Stomach (tissue), 9 donors: Measurements from ENCODE around the gene PPP4R2. TPM values are rescaled to one million over a fixed set of nuclear protein-coding genes. Genes with fewer than 3 reads are reported as not detected.

ENCODE experiments used
- DNase-seq, 2 donors: peaks; one replicate each; pipeline versions ENCODE4 v3.0.0 to v3.0.0-alpha.2; 2013 to 2019
- H3K27ac ChIP-seq, 5 donors: fragments of 200-600 bp in 4 of 5; sonication (generic) in 4 of 5; one replicate each; pipeline ENCODE4 v1.5.1; 2013 to 2019; ENCODE audit warnings: mild to moderate bottlenecking in 1 of 5, moderate library complexity in 1 of 5
- H3K27me3 ChIP-seq, 3 donors: fragments of 200-600 bp; sonication (generic); one replicate each; pipeline ENCODE4 v1.5.1; 2017 to 2019; ENCODE audit warnings: mixed run types in 1 of 3
- H3K36me3 ChIP-seq, 4 donors: fragments of 200-600 bp; sonication (generic); 1 replicate in 3 of 4; 2 replicates in 1 of 4; pipeline ENCODE4 v1.5.1; 2016 to 2019
- H3K4me1 ChIP-seq, 4 donors: fragments of 200-600 bp; sonication (generic); one replicate each; pipeline ENCODE4 v1.5.1; 2016 to 2019
- H3K4me3 ChIP-seq, 4 donors: fragments of 200-600 bp; sonication (generic) in 3 of 4; one replicate each; pipeline ENCODE4 v1.5.1; 2016 to 2019; ENCODE audit warnings: mild to moderate bottlenecking in 1 of 4
- H3K9me3 ChIP-seq, 4 donors: fragments of 200-600 bp; sonication (generic); one replicate each; pipeline ENCODE4 v1.5.1; 2016 to 2019
- EP300 ChIP-seq: sonication (generic); formaldehyde crosslinking; IDR thresholded peaks from one replicate; pipeline ENCODE4 v1.6.1; 2017; ENCODE audit warnings: antibody characterized with exemption
- POLR2A ChIP-seq, 4 donors: fragments of 450-650 bp; IDR thresholded peaks; one replicate each; pipeline ENCODE4 v1.6.1; 2016; ENCODE audit warnings: antibody characterized with exemption in 4 of 4, control low read depth in 2 of 4, mild to moderate bottlenecking in 1 of 4, moderate library complexity in 1 of 4
- POLR2AphosphoS5 ChIP-seq, 3 donors: sonication (generic); formaldehyde crosslinking; IDR thresholded peaks; one replicate each; pipeline ENCODE4 v1.6.1; 2016; ENCODE audit warnings: antibody characterized with exemption in 3 of 3
- WGBS, 5 donors: extraction: QIAGEN DNeasy Blood & Tissue Kit in 3 of 5; methylation state at CpG; one replicate each; pipeline versions ENCODE4 v1.1.5 to v1.1.7; 2013 to 2018; 5-methylcytosine and 5-hydroxymethylcytosine counted together
- intact Hi-C: fragments of 100-400 bp; cut with DNase I; formaldehyde crosslinking; loops from one replicate; pipeline ENCODE4 v1.15.1; 2023; ENCODE audit warnings: low total_unique reads
- polyA plus RNA-seq, 3 donors: library from polyadenylated mRNA; stranded (reverse); fragments of 200-250 nt; gene quantifications; one replicate each; pipeline ENCODE4 v1.2.3, GENCODE V29; 2013
- total RNA-seq, 5 donors: library from RNA; depleted of rRNA; stranded (reverse); fragments of >200 nt; gene quantifications; one replicate each; pipeline versions ENCODE4 v1.1.0 to v1.2.3, GENCODE V29; 2014 to 2016
- TF ChIP-seq, protein P1 (sequence below), 7 experiments: fragments of 450-650 bp in 4 of 7; fragments of 200-600 bp in 3 of 7; sonication (generic) in 3 of 7; IDR thresholded peaks; one replicate each; pipeline ENCODE4 v1.5.1; 2016 to 2019; ENCODE audit warnings: antibody characterized with exemption in 7 of 7, control low read depth in 2 of 7, mild to moderate bottlenecking in 1 of 7
- donor health status: healthy with polysubstance abuse.
- donor health status: Bipolar disorder and iron deficiency.
- donor health status: healthy.

Gene PPP4R2
- total and polyA plus RNA-seq, 8 donors = 10.7 to 100 (median 21.8) TPM

DNA sequence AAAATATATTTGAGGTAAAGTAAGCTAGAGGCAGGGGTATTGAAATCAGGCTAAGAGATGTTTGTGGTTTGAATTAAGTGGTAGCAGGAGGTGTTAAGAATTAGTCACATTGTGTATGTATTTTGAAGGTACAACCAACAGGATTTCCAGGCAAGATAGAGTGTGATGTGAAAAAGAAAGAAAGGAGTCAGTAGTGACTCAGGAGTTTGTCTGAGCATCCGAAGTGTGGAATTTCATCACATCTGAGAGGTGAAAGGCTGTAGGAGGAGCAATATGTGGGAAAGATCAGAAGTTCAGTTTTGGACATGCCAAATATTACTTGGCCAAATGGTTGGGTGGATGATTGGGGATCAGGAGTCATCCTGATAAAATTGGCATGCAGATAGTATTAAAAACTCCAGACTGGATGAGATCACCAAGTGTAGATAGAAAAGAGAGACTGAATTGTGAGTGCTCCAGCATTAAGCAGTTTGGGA, 32.7 kb downstream of the PPP4R2 start:
- intact Hi-C loops = no loop called here
- WGBS, 5 donors = 22 to 57% (median 52%) methylated on average over 1 of the region's 1 CpG
- H3K4me3 ChIP-seq = no peak overlapping the region
- H3K36me3 ChIP-seq = peaks cover 0 to 7% (median 0%) of the 10 kb centered on the region in 4 donors
- no peaks in the 10 kb centered on the region for H3K9me3 ChIP-seq
- H3K4me1 ChIP-seq = peaks cover 29 to 84% (median 50%) of the 10 kb centered on the region in 4 donors
- peak in 1 of 3 donors; percentile 26 for TF ChIP-seq POLR2AphosphoS5 (IDR thresholded peaks at IDR 0.05)
- TF ChIP-seq, protein P1, sequence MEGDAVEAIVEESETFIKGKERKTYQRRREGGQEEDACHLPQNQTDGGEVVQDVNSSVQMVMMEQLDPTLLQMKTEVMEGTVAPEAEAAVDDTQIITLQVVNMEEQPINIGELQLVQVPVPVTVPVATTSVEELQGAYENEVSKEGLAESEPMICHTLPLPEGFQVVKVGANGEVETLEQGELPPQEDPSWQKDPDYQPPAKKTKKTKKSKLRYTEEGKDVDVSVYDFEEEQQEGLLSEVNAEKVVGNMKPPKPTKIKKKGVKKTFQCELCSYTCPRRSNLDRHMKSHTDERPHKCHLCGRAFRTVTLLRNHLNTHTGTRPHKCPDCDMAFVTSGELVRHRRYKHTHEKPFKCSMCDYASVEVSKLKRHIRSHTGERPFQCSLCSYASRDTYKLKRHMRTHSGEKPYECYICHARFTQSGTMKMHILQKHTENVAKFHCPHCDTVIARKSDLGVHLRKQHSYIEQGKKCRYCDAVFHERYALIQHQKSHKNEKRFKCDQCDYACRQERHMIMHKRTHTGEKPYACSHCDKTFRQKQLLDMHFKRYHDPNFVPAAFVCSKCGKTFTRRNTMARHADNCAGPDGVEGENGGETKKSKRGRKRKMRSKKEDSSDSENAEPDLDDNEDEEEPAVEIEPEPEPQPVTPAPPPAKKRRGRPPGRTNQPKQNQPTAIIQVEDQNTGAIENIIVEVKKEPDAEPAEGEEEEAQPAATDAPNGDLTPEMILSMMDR (IDR thresholded peaks at IDR 0.05) = no peak
- no peak for TF ChIP-seq EP300
- no peak for TF ChIP-seq POLR2A (IDR thresholded peaks at IDR 0.05)
- no peak for DNase-seq
- peak overlapping the region in 1 of 5 donors; percentile 14 for H3K27ac ChIP-seq
- H3K27me3 ChIP-seq = no peaks in the 10 kb centered on the region

DNA sequence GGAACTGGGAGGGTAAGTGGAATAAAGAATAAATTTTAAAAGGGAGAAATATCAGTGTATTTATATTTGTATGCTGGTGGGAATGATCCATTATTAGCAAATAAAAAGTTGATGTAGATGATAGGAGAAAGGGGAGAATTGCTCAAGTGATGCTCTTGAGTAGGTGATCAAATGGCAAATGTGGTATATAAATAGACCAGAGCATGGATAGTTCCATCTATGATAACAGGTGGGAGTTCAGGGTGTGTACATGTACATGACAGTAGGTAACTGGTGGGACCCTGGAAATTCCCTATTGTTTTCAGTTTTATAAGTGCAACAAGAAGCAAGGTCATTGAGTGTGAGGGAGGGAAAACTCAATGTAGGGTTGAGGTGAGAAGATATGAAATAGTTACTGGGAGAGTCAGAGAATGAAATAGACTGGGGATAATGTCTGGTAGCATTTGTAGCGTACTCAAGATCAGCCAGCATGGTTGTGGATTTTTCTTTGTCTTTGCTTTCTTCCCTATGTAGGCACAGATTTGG, 33.5 kb downstream of the PPP4R2 start:
- Histone ChIP-seq H3K9me3 (no peaks in the 10 kb centered on the region), H3K27me3 (no peaks in the 10 kb centered on the region), H3K4me3 (no peak overlapping the region), H3K4me1 (peaks cover 21 to 77% (median 42%) of the 10 kb centered on the region in 4 donors), H3K36me3 (peaks cover 0 to 7% (median 0%) of the 10 kb centered on the region in 4 donors), H3K27ac (peak overlapping the region in 2 of 5 donors; percentile 14 to 20)
- DNase-seq = no peak
- TF ChIP-seq, protein P1 (IDR thresholded peaks at IDR 0.05) = no peak
- no peak for TF ChIP-seq EP300
- no peak for TF ChIP-seq POLR2A (IDR thresholded peaks at IDR 0.05)
- no peak for TF ChIP-seq POLR2AphosphoS5 (IDR thresholded peaks at IDR 0.05)
- intact Hi-C loops = no loop called here
- 89 to 100% (median 97%) methylated on average over 1 of the region's 1 CpG for WGBS, 5 donors

- Histone ChIP-seq H3K9me3 (no peaks in the 10 kb centered on the region), H3K4me1 (peaks cover 15 to 77% (median 40%) of the 10 kb centered on the region in 4 donors), H3K27me3 (no peaks in the 10 kb centered on the region), H3K36me3 (peaks cover 0 to 7% (median 0%) of the 10 kb centered on the region in 4 donors), H3K4me3 (no peak overlapping the region), H3K27ac (no peak overlapping the region)
- no peak for DNase-seq
- 24 to 45% (median 42%) methylated on average over 2 of the region's 2 CpGs for WGBS, 5 donors
- TF ChIP-seq POLR2A (IDR thresholded peaks at IDR 0.05) = no peak
- no peak for TF ChIP-seq EP300
- no peak for TF ChIP-seq POLR2AphosphoS5 (IDR thresholded peaks at IDR 0.05)
- intact Hi-C loops = no loop called here
Measured at GRCh38 chr3:73031573-73032103, 35.0 kb downstream of the PPP4R2 start.

DNA sequence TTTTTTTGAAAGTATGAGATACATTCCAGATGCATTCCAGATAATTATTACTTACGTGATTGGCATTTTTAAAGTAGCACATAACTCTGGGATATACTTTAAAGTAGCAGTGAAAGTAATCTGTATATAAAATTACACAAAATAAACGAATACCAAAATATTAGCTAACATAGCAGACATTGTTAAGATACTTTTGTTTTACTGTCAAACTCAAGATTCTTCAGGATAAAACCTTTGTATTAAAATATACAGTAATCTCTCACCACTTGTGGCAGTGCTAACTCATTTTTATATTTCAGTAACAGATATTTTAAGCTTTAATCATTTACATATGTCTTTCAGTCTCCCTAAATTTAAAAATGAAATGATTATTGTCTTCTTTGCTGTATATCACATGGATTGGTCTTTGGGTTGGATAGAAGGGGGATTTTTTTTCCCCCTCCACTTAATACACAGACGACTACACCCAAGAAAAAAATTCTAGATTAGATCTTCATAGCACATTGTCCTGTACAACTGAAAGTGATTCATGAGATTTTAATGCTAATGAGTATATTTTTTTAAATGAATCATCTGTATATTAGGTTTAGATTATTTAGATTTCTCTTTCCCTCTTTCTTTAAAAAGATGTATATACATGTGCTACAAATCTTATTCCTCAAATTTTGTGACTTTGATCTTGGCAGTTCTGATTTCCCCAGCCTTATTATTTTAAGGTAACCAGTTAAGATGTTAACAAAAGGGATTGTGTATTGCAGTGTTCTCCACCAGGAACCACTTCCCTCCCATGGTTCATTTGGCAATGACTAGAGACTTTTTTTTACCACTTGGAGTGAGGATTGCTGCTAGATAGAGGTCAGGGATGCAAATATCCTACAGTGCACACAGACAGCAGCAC, 40.3 kb downstream of the PPP4R2 start:
- peak overlapping the region in 1 of 5 donors; percentile 38 for H3K27ac ChIP-seq
- DNase-seq = no peak

More for the DNA sequence above, 40.3 kb downstream of the PPP4R2 start:
- peaks cover 13 to 80% (median 45%) of the 10 kb centered on the region in 4 donors for H3K4me1 ChIP-seq
- H3K9me3 ChIP-seq = no peaks in the 10 kb centered on the region
- 39 to 55% (median 45%) methylated on average over 3 of the region's 3 CpGs for WGBS, 5 donors
- H3K4me3 ChIP-seq = no peak overlapping the region
- intact Hi-C loops = no loop called here
- no peaks in the 10 kb centered on the region for H3K27me3 ChIP-seq
- no peak for TF ChIP-seq EP300
- TF ChIP-seq, protein P1 (IDR thresholded peaks at IDR 0.05) = no peak
- TF ChIP-seq POLR2AphosphoS5 (IDR thresholded peaks at IDR 0.05) = no peak
- TF ChIP-seq POLR2A (IDR thresholded peaks at IDR 0.05) = no peak
- H3K36me3 ChIP-seq = no peaks in the 10 kb centered on the region
